ENCODE measurements around the gene TBPL1. TPM values are rescaled to one million over a fixed set of nuclear protein-coding genes. Genes with fewer than 3 reads are reported as not detected.

The TBPL1 gene
- total and polyA plus RNA-seq, 2 of the 13 experiments (the other 11 are each of a cell fraction or from before 2014, with no cell fraction given) = 25.3 to 39.3 TPM

- TF ChIP-seq ZBED4 (CRISPR knock-in tag; IDR thresholded peaks at IDR 0.05; ENCODE audit: borderline replicate concordance) (peak; percentile 65; the same call in 1 of the 2 replicates), BATF2 (CRISPR knock-in tag; IDR thresholded peaks at IDR 0.05) (no peak; the same call in 1 of the 2 replicates), ATF4 (CRISPR knock-in tag; IDR thresholded peaks at IDR 0.05) (no peak), NFYB (CRISPR knock-in tag; IDR thresholded peaks at IDR 0.05) (peak; percentile 50), ZMYM2 (CRISPR knock-in tag; IDR thresholded peaks at IDR 0.05) (no peak), SNRNP70 (IDR thresholded peaks at IDR 0.05; ENCODE audit: low read depth, low read length) (no peak), ZNF772 (CRISPR knock-in tag; IDR thresholded peaks at IDR 0.05) (peak; percentile 88; the same call in 1 of the 2 replicates), ZNF326 (CRISPR knock-in tag; IDR thresholded peaks at IDR 0.05; ENCODE audit: borderline replicate concordance) (no peak), SP5 (CRISPR knock-in tag; IDR thresholded peaks at IDR 0.05; ENCODE audit: borderline replicate concordance, low read depth) (peak; percentile 66; the same call in 1 of the 2 replicates), NR2F2 (IDR thresholded peaks at IDR 0.05; ENCODE audit: borderline replicate concordance, low read depth) (no peak), NFE2L1 (CRISPR knock-in tag; IDR thresholded peaks at IDR 0.05; ENCODE audit: borderline replicate concordance) (no peak), NRL (CRISPR knock-in tag; IDR thresholded peaks at IDR 0.05; ENCODE audit: borderline replicate concordance) (no peak; the same call in 1 of the 2 replicates), ZNF407 (CRISPR knock-in tag; IDR thresholded peaks at IDR 0.05; ENCODE audit: not compliant biosample characterization) (no peak)
Measured at GRCh38 chr6:133952815-133953633, at the start of gene TBPL1 (continued).
